A549 (cell line): ENCODE results near the gene RIMBP2.

Source experiments
- BHLHE40 ChIP-seq: IDR thresholded peaks from 2 replicates; pipeline ENCODE4 v1.6.1; 2012; ENCODE audit warnings: low read depth, low read length, inconsistent platforms
- CTCF ChIP-seq: fragments of >200 bp; sonication (Bioruptor Twin); formaldehyde crosslinking; IDR thresholded peaks from 3 replicates; pipeline ENCODE4 v1.5.1; 2016
- E2F6 ChIP-seq: IDR thresholded peaks from 2 replicates; pipeline ENCODE4 v1.6.1; 2012; ENCODE audit warnings: low read depth, borderline replicate concordance
- EP300 ChIP-seq, 2 experiments: fragments of >200 bp; sonication (Bioruptor Twin); formaldehyde crosslinking; IDR thresholded peaks; 2 replicates in 1 of 2; 3 replicates in 1 of 2; pipeline ENCODE4 v1.6.1; 2016 to 2017
- GATA3 ChIP-seq: IDR thresholded peaks from 2 replicates; pipeline ENCODE4 v1.6.1; 2012; ENCODE audit warnings: borderline replicate concordance
- HMGXB4 ChIP-seq: fragments of 250-450 bp; sonication (Bioruptor Pico); IDR thresholded peaks from 2 replicates; pipeline ENCODE4 v1.5.0; 2021; ENCODE audit warnings: mild to moderate bottlenecking, moderate library complexity, borderline replicate concordance
- KDM1A ChIP-seq: fragments of 200-600 bp; sonication (generic); IDR thresholded peaks from 2 replicates; pipeline ENCODE4 v1.6.1; 2016; ENCODE audit warnings: low read depth, mild to moderate bottlenecking
- MAFK ChIP-seq: fragments of 450-650 bp; IDR thresholded peaks from 2 replicates; pipeline ENCODE4 v1.6.1; 2014; ENCODE audit not compliant: partially characterized antibody
- MAX ChIP-seq: IDR thresholded peaks from 2 replicates; pipeline ENCODE4 v1.6.1; 2012
- MAZ ChIP-seq: fragments of 150-350 bp; IDR thresholded peaks from 2 replicates; pipeline ENCODE4 v1.6.1; 2014; ENCODE audit warnings: antibody characterized with exemption, low read depth, low read length, borderline replicate concordance
- NR3C1 ChIP-seq: fragments of >200 bp; sonication (Bioruptor Twin); formaldehyde crosslinking; IDR thresholded peaks from 3 replicates; pipeline ENCODE4 v1.6.1; 2017
- POLR2A ChIP-seq: IDR thresholded peaks from 2 replicates; pipeline ENCODE4 v1.6.1; 2012; ENCODE audit warnings: mild to moderate bottlenecking, low read length
- RCOR1 ChIP-seq: fragments of 150-350 bp; IDR thresholded peaks from 2 replicates; pipeline ENCODE4 v1.6.1; 2014; ENCODE audit warnings: antibody characterized with exemption, low read length, low read depth

GRCh38 chr12:130347588-130347987 lies 368.5 kb downstream of the RIMBP2 start:
- TF ChIP-seq POLR2A (no peak), HMGXB4 (no peak), GATA3 (no peak), BHLHE40 (no peak), E2F6 (no peak), MAFK (no peak), MAX (no peak), CTCF (no peak), NR3C1 (no peak), MAZ (no peak), KDM1A (no peak), EP300 (IDR thresholded peaks at IDR 0.05) (no peak), RCOR1 (no peak)
